Skeletal muscle satellite cell (primary cell): ENCODE measurements around the gene ZDHHC8.

Source experiments
- H3K27me3 ChIP-seq: 2 replicates; pipeline ENCODE4 v1.7.0; 2013; ENCODE audit warnings: low read length; ENCODE audit not compliant: control insufficient read depth, insufficient read depth
- H3K36me3 ChIP-seq: 2 replicates; pipeline ENCODE4 v1.7.0; 2013; ENCODE audit warnings: mild to moderate bottlenecking, control low read depth, low read length; ENCODE audit not compliant: insufficient read depth
- H3K4me1 ChIP-seq: 2 replicates; pipeline ENCODE4 v1.7.0; 2013; ENCODE audit warnings: low read length; ENCODE audit not compliant: control insufficient read depth, insufficient read depth
- H3K4me2 ChIP-seq: 2 replicates; pipeline ENCODE4 v1.7.0; 2013; ENCODE audit warnings: mild to moderate bottlenecking, low read length
- H3K4me3 ChIP-seq: 2 replicates; pipeline ENCODE4 v1.7.0; 2013; ENCODE audit warnings: low read length
- H3K9ac ChIP-seq: 2 replicates; pipeline ENCODE4 v1.7.0; 2013; ENCODE audit warnings: mild to moderate bottlenecking, low read depth, low read length, moderate library complexity
- H3K9me3 ChIP-seq: replicated peaks from 2 replicates; pipeline ENCODE4 v1.7.0; 2013; ENCODE audit warnings: mild to moderate bottlenecking, control low read depth, low read length

Gene ZDHHC8

GRCh38 chr22:20183823-20184222 lies 52.2 kb downstream of the ZDHHC8 start:
- no peak overlapping the region for H3K9ac ChIP-seq
- H3K36me3 ChIP-seq = no peaks in the 10 kb centered on the region
- no peak overlapping the region for H3K4me3 ChIP-seq
- H3K27me3 ChIP-seq = peaks cover 2% of the 10 kb centered on the region
- no peaks in the 10 kb centered on the region for H3K4me1 ChIP-seq
- H3K4me2 ChIP-seq = no peak overlapping the region
- no peaks in the 10 kb centered on the region for H3K9me3 ChIP-seq

GRCh38 chr22:20184501-20185165 lies 53.0 kb downstream of the ZDHHC8 start:
- no peaks in the 10 kb centered on the region for H3K4me1 ChIP-seq
- no peaks in the 10 kb centered on the region for H3K36me3 ChIP-seq
- peaks cover 2% of the 10 kb centered on the region for H3K27me3 ChIP-seq
- H3K4me3 ChIP-seq = no peak overlapping the region
- H3K9me3 ChIP-seq = no peaks in the 10 kb centered on the region
- no peak overlapping the region for H3K4me2 ChIP-seq
- H3K9ac ChIP-seq = no peak overlapping the region

GRCh38 chr22:20185750-20186149 lies 54.1 kb downstream of the ZDHHC8 start:
- Histone ChIP-seq H3K9ac (no peak overlapping the region), H3K36me3 (no peaks in the 10 kb centered on the region), H3K4me1 (no peaks in the 10 kb centered on the region), H3K27me3 (peaks cover 5% of the 10 kb centered on the region), H3K4me2 (no peak overlapping the region), H3K9me3 (no peaks in the 10 kb centered on the region), H3K4me3 (no peak overlapping the region)

GRCh38 chr22:20186183-20186870 lies 54.7 kb downstream of the ZDHHC8 start:
- H3K36me3 ChIP-seq = no peaks in the 10 kb centered on the region
- H3K4me1 ChIP-seq = no peaks in the 10 kb centered on the region
- H3K27me3 ChIP-seq = peaks cover 10% of the 10 kb centered on the region
- no peak overlapping the region for H3K4me2 ChIP-seq
- H3K9me3 ChIP-seq = no peaks in the 10 kb centered on the region
- H3K9ac ChIP-seq = no peak overlapping the region
- H3K4me3 ChIP-seq = no peak overlapping the region

GRCh38 chr22:20186871-20187546 lies 55.4 kb downstream of the ZDHHC8 start:
- H3K27me3 ChIP-seq = peaks cover 10% of the 10 kb centered on the region
- H3K4me2 ChIP-seq = no peak overlapping the region
- H3K36me3 ChIP-seq = no peaks in the 10 kb centered on the region
- no peak overlapping the region for H3K9ac ChIP-seq
- no peaks in the 10 kb centered on the region for H3K9me3 ChIP-seq
- no peaks in the 10 kb centered on the region for H3K4me1 ChIP-seq
- H3K4me3 ChIP-seq = no peak overlapping the region

- H3K9me3 ChIP-seq = no peaks in the 10 kb centered on the region
- no peak overlapping the region for H3K4me3 ChIP-seq
- no peak overlapping the region for H3K4me2 ChIP-seq
- H3K36me3 ChIP-seq = no peaks in the 10 kb centered on the region
- no peak overlapping the region for H3K9ac ChIP-seq
- no peaks in the 10 kb centered on the region for H3K4me1 ChIP-seq
- peaks cover 10% of the 10 kb centered on the region for H3K27me3 ChIP-seq
These were observed 56.4 kb downstream of the ZDHHC8 start for GRCh38 chr22:20187777-20188566.

GRCh38 chr22:20188567-20188877 lies 56.9 kb downstream of the ZDHHC8 start:
- Histone ChIP-seq H3K36me3 (no peaks in the 10 kb centered on the region), H3K4me3 (no peak overlapping the region), H3K4me2 (no peak overlapping the region), H3K4me1 (no peaks in the 10 kb centered on the region), H3K9me3 (no peaks in the 10 kb centered on the region), H3K27me3 (peaks cover 10% of the 10 kb centered on the region), H3K9ac (no peak overlapping the region)

- Histone ChIP-seq H3K27me3 (peaks cover 10% of the 10 kb centered on the region), H3K9me3 (no peaks in the 10 kb centered on the region), H3K9ac (no peak overlapping the region), H3K4me1 (no peaks in the 10 kb centered on the region), H3K4me3 (no peak overlapping the region), H3K4me2 (no peak overlapping the region), H3K36me3 (no peaks in the 10 kb centered on the region)
These were observed 59.5 kb downstream of the ZDHHC8 start for GRCh38 chr22:20191000-20191515.

- H3K9ac ChIP-seq = no peak overlapping the region
- H3K4me1 ChIP-seq = no peaks in the 10 kb centered on the region
These were observed 60.2 kb downstream of the ZDHHC8 start for GRCh38 chr22:20191803-20192202.

GRCh38 chr22:20192293-20192971 lies 60.8 kb downstream of the ZDHHC8 start:
- Histone ChIP-seq H3K4me3 (no peak overlapping the region), H3K36me3 (no peaks in the 10 kb centered on the region), H3K4me1 (no peaks in the 10 kb centered on the region), H3K9me3 (no peaks in the 10 kb centered on the region), H3K27me3 (peaks cover 15% of the 10 kb centered on the region), H3K9ac (no peak overlapping the region), H3K4me2 (no peak overlapping the region)

More at GRCh38 chr22:20191803-20192202, 60.2 kb downstream of the ZDHHC8 start:
- H3K4me2 ChIP-seq = no peak overlapping the region
- H3K27me3 ChIP-seq = peaks cover 15% of the 10 kb centered on the region
- H3K4me3 ChIP-seq = no peak overlapping the region
- H3K36me3 ChIP-seq = no peaks in the 10 kb centered on the region
- no peaks in the 10 kb centered on the region for H3K9me3 ChIP-seq
